ENCODE data around the gene TIMM44. TPM values are rescaled to one million over a fixed set of nuclear protein-coding genes. Genes with fewer than 3 reads are reported as not detected.

TIMM44 gene
- total RNA-seq, 1 experiment from 2014 or later, result 114 TPM

- Histone ChIP-seq H3K79me1 (ENCODE audit: insufficient read depth, low read depth, low read length, poor library complexity, severe bottlenecking) (no peaks in the 10 kb centered on the region), H2AFZ (ENCODE audit: low read length) (no peak overlapping the region), H3K23me2 (ENCODE audit: insufficient read length, low read depth, low read length, poor library complexity, severe bottlenecking) (peaks cover 2% of the 10 kb centered on the region), H4K20me1 (ENCODE audit: control insufficient read depth, insufficient read depth, insufficient read length) (no peaks in the 10 kb centered on the region), H2AK5ac (ENCODE audit: insufficient read length, low read length) (no peak overlapping the region), H4K91ac (ENCODE audit: insufficient read length, low read depth, low read length) (no peak overlapping the region), H3K4me2 (ENCODE audit: insufficient read depth, insufficient read length, low read length) (no peak overlapping the region), H3K9me3 (ENCODE audit: control insufficient read depth, low read depth, low read length) (no peaks in the 10 kb centered on the region), H3K18ac (ENCODE audit: insufficient read length, low read depth, low read length) (no peak overlapping the region), H3K56ac (ENCODE audit: insufficient read length, low read depth, low read length) (no peak overlapping the region), H4K5ac (ENCODE audit: insufficient read length, low read depth, low read length) (no peak overlapping the region), H2BK5ac (ENCODE audit: insufficient read length, low read length) (no peak overlapping the region), H3K27ac (ENCODE audit: insufficient read length, low read depth, low read length) (no peak overlapping the region), H2BK20ac (ENCODE audit: low read depth, low read length, poor library complexity, severe bottlenecking) (no peak overlapping the region), H3T11ph (ENCODE audit: low read length) (no peak overlapping the region), H3K23ac (ENCODE audit: insufficient read length, low read depth, low read length) (no peak overlapping the region), H3K4ac (ENCODE audit: low read depth, low read length) (no peak overlapping the region), H3K4me1 (ENCODE audit: insufficient read depth, low read length) (no peaks in the 10 kb centered on the region), H2BK15ac (ENCODE audit: low read depth, low read length) (no peak overlapping the region), H3K9ac (ENCODE audit: extremely low read depth, insufficient read length, low read length) (no peak overlapping the region), H3K27me3 (ENCODE audit: insufficient read depth, low read length) (no peaks in the 10 kb centered on the region), H4K8ac (replicated peaks; ENCODE audit: insufficient read length, low read depth, low read length) (no peak overlapping the region), H3K14ac (ENCODE audit: insufficient read depth, low read length) (no peak overlapping the region), H3K79me2 (ENCODE audit: insufficient read depth, low read length) (no peaks in the 10 kb centered on the region), H2BK120ac (ENCODE audit: low read depth, low read length, poor library complexity, severe bottlenecking) (no peak overlapping the region), H2BK12ac (ENCODE audit: insufficient read length, low read depth, low read length) (no peak overlapping the region)
- no peak for DNase-seq
- Mint-ChIP-seq H3K9me3 (peaks cover 5 to 10% of the 10 kb centered on the region in 2 experiments; a peak in 3 of 5 replicates), H3K27ac (no peak overlapping the region), H3K4me3 (no peak overlapping the region), H3K36me3 (ENCODE audit: insufficient read depth in 1 of 3, low read depth in 3 of 3) (no peaks in the 10 kb centered on the region), H3K4me1 (peaks cover 0 to 3% of the 10 kb centered on the region in 2 experiments; a peak in 3 of 4 replicates), H3K27me3 (ENCODE audit: low read depth) (peaks cover 17% of the 10 kb centered on the region)
- no peak for TF ChIP-seq CTCF (conservative IDR thresholded peaks at IDR 0.05)
- no CpG with 5 or more reads among the region's 4 CpGs for WGBS (ENCODE audit: extremely low coverage, insufficient read length, low lambda C conversion rate)
Observed at GRCh38 chr19:7883105-7883504, 60.4 kb downstream of the TIMM44 start.
